ENCODE measurements around the gene TMEM190.

Gene TMEM190

GRCh38 chr19:55372316-55373081 lies 4.1 kb upstream of the TMEM190 start:
- DNase-seq (ENCODE audit: low spot score) = peak; percentile 89

- peak; percentile 54 for DNase-seq (ENCODE audit: low spot score)
Measured at GRCh38 chr19:55373306-55373992, 3.2 kb upstream of the TMEM190 start.

DNA sequence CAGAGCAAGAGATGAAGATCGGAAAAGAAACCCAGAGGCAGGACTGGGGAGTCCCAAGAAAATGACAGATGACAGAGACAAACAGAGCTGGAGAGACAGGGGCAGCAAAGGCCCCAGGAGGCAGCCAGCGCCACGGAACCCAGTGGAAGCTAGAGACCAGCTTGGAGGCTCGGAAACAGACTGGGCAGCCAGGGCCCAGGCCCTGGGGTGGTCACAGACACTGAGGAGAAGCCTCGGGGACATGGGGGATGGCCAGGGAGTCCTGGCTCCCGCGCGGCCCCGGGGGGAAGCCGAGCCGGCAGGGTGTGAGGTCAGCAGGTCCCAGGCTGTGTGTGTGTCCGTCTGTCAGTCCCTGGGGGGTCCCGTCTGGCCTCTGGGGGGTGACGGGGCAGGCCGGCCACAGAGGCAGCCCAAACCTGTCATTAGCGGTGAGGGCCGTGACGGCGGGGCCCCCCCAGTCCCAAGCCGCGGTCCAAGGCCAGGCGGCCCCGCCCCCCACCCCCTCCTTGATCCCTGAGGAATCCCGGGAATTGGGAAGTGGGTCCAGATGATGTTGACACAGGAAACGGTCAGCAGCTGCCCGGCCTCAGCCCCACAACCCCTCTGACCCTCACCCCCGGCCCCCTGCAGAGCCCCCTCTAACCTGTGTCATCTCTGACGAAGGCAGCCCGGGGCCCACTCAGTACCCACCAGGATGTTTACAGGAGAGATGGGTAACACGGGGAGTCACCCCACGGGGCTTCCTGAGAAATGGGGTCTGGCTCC lies 2.5 kb upstream of the TMEM190 start:
- peak; percentile 85 for DNase-seq (ENCODE audit: low spot score)

DNA sequence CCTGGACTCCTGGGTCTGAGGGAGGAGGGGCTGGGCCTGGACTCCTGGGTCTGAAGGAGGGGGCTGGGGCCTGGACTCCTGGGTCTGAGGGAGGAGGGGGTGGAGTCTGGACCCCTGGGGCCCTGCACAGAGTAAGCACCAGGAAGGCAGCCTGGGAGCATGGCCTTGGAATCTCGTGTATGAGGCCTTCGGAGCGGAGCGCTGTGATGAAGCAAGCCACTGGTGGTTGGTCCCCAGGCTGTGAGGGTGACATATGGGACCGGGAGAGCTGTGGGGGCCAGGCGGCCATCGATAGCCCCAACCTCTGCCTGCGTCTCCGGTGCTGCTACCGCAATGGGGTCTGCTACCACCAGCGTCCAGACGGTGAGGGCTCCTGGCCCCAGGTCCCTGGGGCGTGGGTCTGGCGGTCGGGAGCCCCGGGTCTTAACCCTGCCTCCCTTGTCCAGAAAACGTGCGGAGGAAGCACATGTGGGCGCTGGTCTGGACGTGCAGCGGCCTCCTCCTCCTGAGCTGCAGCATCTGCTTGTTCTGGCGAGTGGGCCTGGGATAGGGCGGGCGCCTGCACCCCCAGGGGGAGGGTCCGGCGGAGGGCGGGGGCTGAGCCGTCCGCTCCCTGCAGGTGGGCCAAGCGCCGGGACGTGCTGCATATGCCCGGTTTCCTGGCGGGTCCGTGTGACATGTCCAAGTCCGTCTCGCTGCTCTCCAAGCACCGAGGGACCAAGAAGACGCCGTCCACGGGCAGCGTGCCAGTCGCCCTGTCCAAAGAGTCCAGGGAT lies 918 bp downstream of the TMEM190 start:
- DNase-seq (ENCODE audit: low spot score) = no peak

DNA sequence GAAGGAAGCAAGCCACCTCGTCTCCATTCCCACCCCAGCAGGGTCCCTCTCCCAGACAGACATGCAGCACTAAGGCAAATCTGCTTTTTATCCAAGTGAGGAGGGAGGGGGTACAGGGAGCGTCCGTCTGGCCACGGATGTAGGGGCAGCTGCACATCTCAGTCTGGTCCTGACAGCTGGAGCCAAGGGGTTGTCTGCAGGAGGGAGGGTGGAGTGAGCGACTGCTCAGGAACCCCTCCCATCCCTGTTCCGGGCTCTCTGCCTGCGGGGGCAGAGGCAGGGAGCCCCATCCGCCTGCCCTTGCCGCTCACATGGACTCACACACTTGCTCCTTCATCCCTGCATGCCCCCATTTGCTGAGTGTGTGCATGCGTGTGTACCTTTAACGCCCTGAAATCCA lies 2.5 kb downstream of the TMEM190 start:
- no peak for DNase-seq (ENCODE audit: low spot score)

DNA sequence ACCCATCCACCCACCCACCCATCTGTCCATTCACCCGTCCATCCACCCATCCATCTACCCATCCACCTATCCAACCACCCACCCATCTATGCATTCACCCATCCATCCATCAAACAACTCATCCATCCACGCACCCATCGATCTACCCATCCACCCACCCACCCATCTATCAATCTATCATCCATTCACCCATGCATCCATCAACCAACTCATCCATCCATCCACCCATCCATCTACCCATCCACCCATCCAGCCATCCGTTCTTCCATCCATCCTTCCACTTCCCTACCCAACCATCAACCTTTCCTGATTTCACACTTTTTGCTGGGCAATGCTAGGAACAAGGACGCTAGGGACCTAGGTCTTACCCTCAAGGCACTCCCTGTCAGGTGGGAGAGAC lies 5.4 kb downstream of the TMEM190 start:
- no peak for DNase-seq (ENCODE audit: low spot score)

GRCh38 chr19:55382522-55383054 lies 6.0 kb downstream of the TMEM190 start:
- DNase-seq (ENCODE audit: low spot score) = no peak

GRCh38 chr19:55383279-55384130 lies 6.9 kb downstream of the TMEM190 start:
- peak; percentile 77 for DNase-seq (ENCODE audit: low spot score)

- peak; percentile 51 for DNase-seq (ENCODE audit: low spot score)
Measured at GRCh38 chr19:55384131-55384919, 7.7 kb downstream of the TMEM190 start, which contains the start of gene TMEM238. TSS of gene TMEM238 (minus strand) at chr19:55384292. CDS start at chr19:55384259, 33 bp downstream.

- DNase-seq (ENCODE audit: low spot score) = peak; percentile 96
Measured at GRCh38 chr19:55384920-55385723, 8.5 kb downstream of the TMEM190 start.

DNA sequence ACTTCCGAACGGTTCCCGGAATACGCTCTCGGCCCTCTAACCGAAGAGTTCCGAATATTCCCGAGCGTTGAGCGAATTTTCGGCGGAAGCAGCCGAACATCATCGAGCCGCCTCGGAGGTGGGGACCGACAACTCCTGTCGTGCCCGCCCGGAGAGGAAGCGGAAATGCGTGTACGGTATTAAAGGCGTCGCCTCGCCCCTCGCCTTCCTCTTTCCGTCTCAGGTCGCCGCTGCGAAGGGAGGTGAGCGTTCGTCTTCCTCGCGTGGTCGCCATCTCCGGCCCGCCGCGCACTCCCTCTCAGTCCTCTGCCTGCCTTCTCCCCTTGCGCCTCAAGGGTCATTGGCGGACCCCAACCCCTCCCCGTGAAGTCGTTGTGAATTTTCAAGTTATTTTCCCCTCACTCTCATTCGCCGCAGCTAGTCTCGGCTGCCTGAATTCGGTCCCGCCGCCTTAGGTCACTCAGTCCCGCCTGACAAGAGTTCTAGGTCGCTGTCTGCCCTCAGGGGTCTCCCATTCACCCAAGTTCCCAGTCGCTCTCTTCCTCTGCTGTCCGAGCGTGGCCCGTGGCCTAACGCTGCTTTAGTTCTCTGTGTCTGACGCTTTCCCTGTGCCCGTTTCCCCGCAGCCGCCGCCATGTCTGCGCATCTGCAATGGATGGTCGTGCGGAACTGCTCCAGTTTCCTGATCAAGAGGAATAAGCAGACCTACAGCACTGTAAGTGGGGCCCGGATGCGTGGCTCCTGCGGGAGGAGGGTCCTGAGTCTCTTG lies 9.3 kb downstream of the TMEM190 start, which contains the start of gene RPL28:
TSS of gene RPL28 (plus strand) at position 209 of the 769 bp plus-strand sequence. CDS start at position 635, 426 bp downstream.
- DNase-seq (ENCODE audit: low spot score) = peak; percentile 98

- DNase-seq (ENCODE audit: low spot score) = peak; percentile 69
Measured at GRCh38 chr19:55386493-55386971, 9.9 kb downstream of the TMEM190 start.

- DNase-seq (ENCODE audit: low spot score) = no peak
Measured at GRCh38 chr19:55387736-55388497, 11.3 kb downstream of the TMEM190 start.

DNA sequence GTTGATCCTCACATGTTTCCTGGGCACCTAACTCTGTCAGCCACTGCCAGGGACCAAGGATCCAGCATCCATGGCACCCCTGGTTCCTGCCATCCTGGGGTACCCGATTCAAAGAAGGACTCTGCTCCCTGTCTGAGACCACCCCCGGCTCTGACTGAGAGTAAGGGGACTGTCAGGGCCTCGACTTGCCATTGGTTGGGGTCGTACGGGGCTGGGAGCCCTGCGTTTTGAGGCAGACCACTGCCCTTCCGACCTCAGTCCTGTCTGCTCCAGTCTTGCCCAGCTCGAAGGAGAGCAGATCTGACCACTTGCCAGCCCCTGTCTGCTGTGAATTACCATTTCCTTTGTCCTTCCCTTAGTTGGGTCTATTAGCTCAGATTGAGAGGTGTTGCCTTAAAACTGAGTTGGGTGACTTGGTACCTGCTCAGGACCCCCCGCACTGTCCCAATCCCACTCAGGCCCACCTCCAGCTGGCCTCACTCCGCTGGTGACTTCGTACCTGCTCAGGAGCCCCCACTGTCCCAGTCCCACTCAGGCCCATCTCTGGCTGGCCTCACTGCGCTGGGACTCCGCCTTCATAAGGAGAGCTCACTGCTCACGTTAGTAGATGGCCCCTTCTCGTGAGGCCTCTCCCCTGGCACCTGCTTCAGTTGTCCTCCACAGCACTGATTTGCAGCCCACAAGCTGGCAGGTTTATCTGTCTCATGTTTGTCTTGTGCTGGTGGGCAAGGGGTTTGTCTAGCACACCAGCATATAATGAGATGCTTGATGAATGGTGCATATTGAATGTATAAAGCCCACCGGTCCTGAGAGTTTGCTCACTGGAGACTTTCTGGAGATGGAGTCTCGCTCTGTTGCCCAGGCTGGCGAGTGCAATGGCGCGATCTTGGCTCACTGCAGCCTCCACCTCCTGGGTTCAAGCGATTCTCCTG lies 13.0 kb downstream of the TMEM190 start:
- peak; percentile 1 for DNase-seq (ENCODE audit: low spot score)

GRCh38 chr19:55390461-55390880 lies 13.8 kb downstream of the TMEM190 start:
- DNase-seq (ENCODE audit: low spot score) = no peak

- no peak for DNase-seq (ENCODE audit: low spot score)
Measured at GRCh38 chr19:55391191-55391670, 14.6 kb downstream of the TMEM190 start.

All from kidney tubule cell (primary cell).